OCI-LY1 (cell line): ENCODE results near the gene ANO4.

Experiments
- H2AFZ ChIP-seq: fragments of 200-600 bp; sonication (generic), shearing (Covaris generic); 2 replicates; pipeline ENCODE4 v1.6.0; 2014; ENCODE audit warnings: antibody characterized with exemption, mild to moderate bottlenecking, low read length
- H3F3A ChIP-seq: fragments of 200-600 bp; sonication (generic), shearing (Covaris generic); 2 replicates; pipeline ENCODE4 v1.6.0; 2014; ENCODE audit warnings: mild to moderate bottlenecking, antibody characterized with exemption, low read length, moderate library complexity; ENCODE audit not compliant: insufficient read depth
- H3K27ac ChIP-seq: fragments of 200-600 bp; sonication (generic); 2 replicates; pipeline ENCODE4 v1.5.1; 2014; ENCODE audit warnings: low read length, mixed run types, mild to moderate bottlenecking, low read depth; ENCODE audit not compliant: poor library complexity, severe bottlenecking
- H3K27me3 ChIP-seq: fragments of 200-600 bp; sonication (generic); 2 replicates; pipeline ENCODE4 v1.6.0; 2014; ENCODE audit warnings: antibody characterized with exemption, mild to moderate bottlenecking, low read length, moderate library complexity; ENCODE audit not compliant: insufficient read depth
- H3K36me3 ChIP-seq: fragments of 200-600 bp; sonication (generic); 2 replicates; pipeline ENCODE4 v1.6.1; 2014; ENCODE audit warnings: mild to moderate bottlenecking, antibody characterized with exemption, low read length, moderate library complexity, mixed read lengths; ENCODE audit not compliant: insufficient read depth
- H3K4me1 ChIP-seq: fragments of 200-600 bp; sonication (generic); 2 replicates; pipeline ENCODE4 v1.5.1; 2014; ENCODE audit warnings: mild to moderate bottlenecking, low read length, moderate library complexity; ENCODE audit not compliant: insufficient read depth, severe bottlenecking
- H3K4me2 ChIP-seq: fragments of 200-600 bp; sonication (generic), shearing (Covaris generic); 2 replicates; pipeline ENCODE4 v1.6.1; 2014; ENCODE audit warnings: low read length
- H3K4me3 ChIP-seq: fragments of 200-600 bp; sonication (generic); 2 replicates; pipeline ENCODE4 v1.5.1; 2014; ENCODE audit warnings: low read length, low read depth, mild to moderate bottlenecking, mixed read lengths; ENCODE audit not compliant: poor library complexity, severe bottlenecking
- H3K79me2 ChIP-seq: fragments of 200-600 bp; shearing (Covaris generic); 2 replicates; pipeline ENCODE4 v1.6.1; 2016; ENCODE audit warnings: mixed run types, low read length, mixed read lengths; ENCODE audit not compliant: insufficient read depth
- H3K9ac ChIP-seq: fragments of 200-600 bp; sonication (generic), shearing (Covaris generic); 2 replicates; pipeline ENCODE4 v1.6.1; 2014; ENCODE audit warnings: mild to moderate bottlenecking, low read length, mixed read lengths
- H3K9me2 ChIP-seq: fragments of 200-600 bp; sonication (generic), shearing (Covaris generic); 2 replicates; pipeline ENCODE4 v1.6.1; 2014; ENCODE audit warnings: low read depth, mild to moderate bottlenecking, low read length, mixed read lengths
- H3K9me3 ChIP-seq: fragments of 200-600 bp; shearing (Covaris generic); 2 replicates; pipeline ENCODE4 v1.6.1; 2014; ENCODE audit warnings: low read length, mixed read lengths
- H4K20me1 ChIP-seq: fragments of 200-600 bp; sonication (generic), shearing (Covaris generic); 2 replicates; pipeline ENCODE4 v1.6.0; 2016; ENCODE audit warnings: mild to moderate bottlenecking, low read length; ENCODE audit not compliant: insufficient read depth
- EZH2 ChIP-seq: fragments of 200-600 bp; sonication (generic), shearing (Covaris generic); IDR thresholded peaks from 2 replicates; pipeline ENCODE4 v1.8.0; 2017; ENCODE audit warnings: borderline replicate concordance, mixed run types, mild to moderate bottlenecking, antibody characterized with exemption, low read length, moderate library complexity, mixed read lengths
- TF ChIP-seq, protein P1 (sequence below): fragments of 200-600 bp; sonication (generic), shearing (Covaris generic); IDR thresholded peaks from 2 replicates; pipeline ENCODE4 v1.5.1; 2017; ENCODE audit warnings: mild to moderate bottlenecking, antibody characterized with exemption, low read length, moderate library complexity, mixed read lengths

The ANO4 gene

DNA sequence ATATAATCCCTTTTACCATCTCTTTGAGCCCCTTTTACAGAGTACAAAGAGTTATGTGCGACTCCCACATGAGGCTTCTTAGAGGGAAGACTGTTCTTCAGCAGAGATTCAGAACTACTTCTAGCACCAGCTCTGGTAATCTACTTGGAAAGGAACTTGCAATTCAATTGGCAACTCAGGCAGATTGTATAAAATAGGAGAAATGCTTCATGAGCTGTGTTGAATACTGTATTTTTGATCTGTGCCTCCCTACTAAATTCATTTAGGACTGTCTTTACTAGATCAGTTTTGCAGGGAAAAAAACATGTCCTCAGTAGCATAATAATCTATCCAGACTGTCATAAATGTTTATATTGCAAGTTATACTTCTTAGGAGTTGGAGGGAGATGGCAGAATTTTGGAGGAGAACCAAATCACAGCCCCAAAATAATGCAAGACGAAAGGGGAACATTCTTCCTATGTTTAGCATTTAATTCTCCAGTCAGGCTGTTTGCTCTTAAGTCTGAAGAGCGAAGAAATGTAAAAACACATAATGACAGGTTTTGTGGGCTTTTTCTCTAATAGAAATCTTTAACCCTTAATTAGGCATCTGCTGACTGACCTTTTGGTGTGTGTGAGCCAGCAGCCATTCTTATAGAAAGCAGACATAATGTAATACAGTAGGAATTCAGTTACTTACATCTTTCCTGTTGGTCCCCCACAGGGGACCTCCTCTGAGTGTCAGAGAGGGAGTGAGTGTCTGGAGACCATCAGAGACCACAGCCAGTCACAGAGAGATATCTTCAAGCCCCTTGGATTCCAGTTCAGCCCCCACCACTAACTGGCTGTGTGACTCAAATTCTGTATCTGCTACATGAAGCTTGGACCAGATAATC is 3.9 kb downstream of the ANO4 start:
- Histone ChIP-seq H3K79me2 (no peaks in the 10 kb centered on the region), H4K20me1 (no peaks in the 10 kb centered on the region), H3K9me3 (no peaks in the 10 kb centered on the region), H3K9me2 (no peaks in the 10 kb centered on the region), H3K4me1 (no peaks in the 10 kb centered on the region), H2AFZ (no peak overlapping the region), H3K36me3 (no peaks in the 10 kb centered on the region), H3K4me3 (no peak overlapping the region), H3F3A (no peaks in the 10 kb centered on the region), H3K9ac (no peak overlapping the region), H3K27ac (no peak overlapping the region), H3K27me3 (no peaks in the 10 kb centered on the region), H3K4me2 (no peak overlapping the region)
- no peak for TF ChIP-seq EZH2
- TF ChIP-seq, protein P1, sequence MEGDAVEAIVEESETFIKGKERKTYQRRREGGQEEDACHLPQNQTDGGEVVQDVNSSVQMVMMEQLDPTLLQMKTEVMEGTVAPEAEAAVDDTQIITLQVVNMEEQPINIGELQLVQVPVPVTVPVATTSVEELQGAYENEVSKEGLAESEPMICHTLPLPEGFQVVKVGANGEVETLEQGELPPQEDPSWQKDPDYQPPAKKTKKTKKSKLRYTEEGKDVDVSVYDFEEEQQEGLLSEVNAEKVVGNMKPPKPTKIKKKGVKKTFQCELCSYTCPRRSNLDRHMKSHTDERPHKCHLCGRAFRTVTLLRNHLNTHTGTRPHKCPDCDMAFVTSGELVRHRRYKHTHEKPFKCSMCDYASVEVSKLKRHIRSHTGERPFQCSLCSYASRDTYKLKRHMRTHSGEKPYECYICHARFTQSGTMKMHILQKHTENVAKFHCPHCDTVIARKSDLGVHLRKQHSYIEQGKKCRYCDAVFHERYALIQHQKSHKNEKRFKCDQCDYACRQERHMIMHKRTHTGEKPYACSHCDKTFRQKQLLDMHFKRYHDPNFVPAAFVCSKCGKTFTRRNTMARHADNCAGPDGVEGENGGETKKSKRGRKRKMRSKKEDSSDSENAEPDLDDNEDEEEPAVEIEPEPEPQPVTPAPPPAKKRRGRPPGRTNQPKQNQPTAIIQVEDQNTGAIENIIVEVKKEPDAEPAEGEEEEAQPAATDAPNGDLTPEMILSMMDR, result no peak

DNA sequence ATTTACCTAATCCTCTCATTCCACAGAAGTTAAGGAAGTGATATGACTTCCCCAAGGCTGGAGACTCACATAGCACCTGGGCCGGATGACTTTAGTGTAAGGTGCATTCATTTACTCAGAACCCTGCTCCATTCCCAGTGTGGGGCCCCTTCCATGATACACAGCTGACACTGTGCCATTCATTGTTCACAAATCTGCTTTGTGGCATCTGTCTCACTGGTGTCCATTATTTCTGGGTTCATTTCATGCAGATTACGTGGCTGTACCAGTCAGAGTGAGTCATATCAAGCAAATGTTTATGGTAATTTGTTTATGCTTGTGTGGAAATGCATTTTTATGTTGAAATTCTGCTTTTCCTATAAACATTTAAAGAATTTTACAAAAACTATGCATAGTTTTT is 5.2 kb downstream of the ANO4 start:
- no peaks in the 10 kb centered on the region for H3K9me3 ChIP-seq
- no peaks in the 10 kb centered on the region for H3K9me2 ChIP-seq
- no peaks in the 10 kb centered on the region for H3K27me3 ChIP-seq
- H2AFZ ChIP-seq, result no peak overlapping the region
- no peak overlapping the region for H3K4me2 ChIP-seq
- H3K4me1 ChIP-seq, result no peaks in the 10 kb centered on the region
- TF ChIP-seq EZH2, result no peak
- TF ChIP-seq, protein P1, result no peak
- H3K36me3 ChIP-seq, result no peaks in the 10 kb centered on the region
- H3K4me3 ChIP-seq, result no peak overlapping the region
- no peak overlapping the region for H3K9ac ChIP-seq
- H3K79me2 ChIP-seq, result no peaks in the 10 kb centered on the region
- H3K27ac ChIP-seq, result no peak overlapping the region
- no peaks in the 10 kb centered on the region for H4K20me1 ChIP-seq
- H3F3A ChIP-seq, result no peaks in the 10 kb centered on the region

DNA sequence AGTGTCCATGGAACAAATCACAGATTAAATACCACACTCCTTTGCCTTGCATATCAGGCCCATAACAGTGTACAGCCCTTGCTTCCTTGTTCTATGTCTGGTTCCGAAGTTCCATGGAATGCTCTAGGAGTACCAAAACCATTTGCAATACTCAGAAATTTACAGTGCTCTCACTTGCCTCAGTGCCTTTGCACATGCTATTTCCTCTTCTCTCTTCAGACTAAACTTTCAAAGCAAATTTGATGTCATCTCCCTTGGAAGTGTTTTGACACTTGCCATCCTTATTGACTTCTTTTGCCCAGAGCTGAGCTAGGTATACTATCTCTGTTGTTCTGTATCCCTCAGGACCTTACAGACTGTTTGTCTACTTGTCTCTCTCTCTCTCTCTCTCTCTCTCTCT is 6.1 kb downstream of the ANO4 start:
- no peak overlapping the region for H2AFZ ChIP-seq
- H4K20me1 ChIP-seq, result no peaks in the 10 kb centered on the region
- no peaks in the 10 kb centered on the region for H3K9me3 ChIP-seq
- H3K9ac ChIP-seq, result no peak overlapping the region
- H3K4me3 ChIP-seq, result no peak overlapping the region
- TF ChIP-seq, protein P1, result no peak
- TF ChIP-seq EZH2, result no peak
- no peak overlapping the region for H3K27ac ChIP-seq
- H3F3A ChIP-seq, result no peaks in the 10 kb centered on the region
- no peaks in the 10 kb centered on the region for H3K9me2 ChIP-seq
- no peaks in the 10 kb centered on the region for H3K79me2 ChIP-seq
- H3K4me1 ChIP-seq, result no peaks in the 10 kb centered on the region
- no peak overlapping the region for H3K4me2 ChIP-seq
- no peaks in the 10 kb centered on the region for H3K27me3 ChIP-seq
- H3K36me3 ChIP-seq, result no peaks in the 10 kb centered on the region
